Activated CD4-positive, CD25-positive, alpha-beta regulatory T cell treated with anti-CD3 and anti-CD28 coated beads, Interleukin-2, amount 50 U/mL, for 16 hours (primary cell): ENCODE data around the gene PRRG1.
"Not testable (repeated sequence)": the region's sequence is repeated elsewhere in the genome, so short reads cannot be mapped to it uniquely, and the experiment has no call there.

ENCODE experiments used
- DNase-seq: peaks from one replicate; pipeline ENCODE4 v3.0.0-alpha.2; 2020; ENCODE audit warnings: low read depth, low spot score

The PRRG1 gene

GRCh38 chrX:37470711-37471110, 121.5 kb downstream of the PRRG1 start:
- no peak for DNase-seq

DNA sequence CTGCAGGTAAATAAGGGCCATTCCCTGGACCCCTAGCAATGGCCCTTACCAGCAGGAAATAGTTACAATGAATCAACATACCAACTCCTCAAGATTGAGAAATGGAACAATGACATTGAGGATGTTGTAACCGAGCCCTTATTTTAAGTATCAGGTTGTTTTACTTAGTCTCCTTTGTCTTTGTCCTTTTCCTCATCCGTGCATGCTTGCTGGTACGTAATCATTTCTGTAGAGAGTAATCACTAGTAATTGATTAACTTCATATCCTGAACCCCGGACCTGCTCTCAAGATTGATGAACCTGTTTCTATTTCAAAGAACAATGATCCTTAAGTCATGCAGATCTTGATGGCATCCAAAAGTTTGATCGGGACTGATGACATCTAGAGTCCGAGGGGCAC, 123.7 kb downstream of the PRRG1 start:
- no peak for DNase-seq

DNA sequence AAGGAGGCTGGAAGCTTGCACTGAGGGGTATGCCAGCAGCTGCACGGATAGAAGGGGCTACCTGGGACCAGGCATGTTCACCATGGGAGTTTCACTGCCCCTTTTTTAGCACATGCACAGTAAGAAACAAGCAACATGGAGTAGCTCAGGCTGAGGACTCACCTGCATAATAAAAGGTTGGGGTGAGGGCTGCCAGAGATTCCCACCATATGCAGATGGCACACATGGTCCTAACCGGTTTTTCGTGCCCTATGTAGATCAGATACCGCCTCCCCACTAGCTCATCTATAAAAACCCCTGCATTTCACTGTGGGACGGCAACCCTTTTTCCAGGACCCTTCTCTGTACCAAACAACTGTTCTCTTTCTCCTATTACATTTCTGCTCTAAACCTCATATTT, 125.3 kb downstream of the PRRG1 start:
- no peak for DNase-seq

DNA sequence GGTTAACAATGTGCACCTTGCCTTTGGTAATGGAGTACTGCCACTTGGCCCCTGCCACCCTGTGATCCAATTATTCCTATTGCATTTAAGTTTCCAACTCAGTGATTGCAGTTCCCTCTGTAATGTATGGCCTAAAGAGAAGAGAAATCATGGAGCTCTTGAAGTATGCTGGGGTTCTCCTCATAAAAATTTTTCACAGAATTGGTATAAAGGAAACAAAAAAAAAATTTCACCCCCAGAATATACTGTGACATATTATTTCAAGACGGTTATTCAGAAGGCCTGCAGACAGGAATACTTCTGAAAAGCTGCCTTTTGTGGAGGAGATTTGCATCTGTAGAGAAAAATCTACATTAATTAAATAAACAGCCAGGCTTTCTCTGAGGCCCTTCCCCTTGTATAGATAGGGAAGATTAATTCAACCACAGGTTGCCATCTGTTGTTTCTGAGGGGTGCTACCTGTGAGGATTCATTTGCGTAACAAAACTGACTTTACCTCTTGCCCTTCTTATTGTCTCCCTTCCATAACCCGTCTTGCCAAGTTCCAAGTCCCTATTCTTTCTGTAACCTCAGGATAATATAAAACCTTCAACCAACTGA, 127.5 kb downstream of the PRRG1 start:
- no peak for DNase-seq

GRCh38 chrX:37484335-37484734, 135.2 kb downstream of the PRRG1 start:
- not testable (repeated sequence) for DNase-seq

GRCh38 chrX:37485429-37485828, 136.3 kb downstream of the PRRG1 start:
- no peak for DNase-seq

DNA sequence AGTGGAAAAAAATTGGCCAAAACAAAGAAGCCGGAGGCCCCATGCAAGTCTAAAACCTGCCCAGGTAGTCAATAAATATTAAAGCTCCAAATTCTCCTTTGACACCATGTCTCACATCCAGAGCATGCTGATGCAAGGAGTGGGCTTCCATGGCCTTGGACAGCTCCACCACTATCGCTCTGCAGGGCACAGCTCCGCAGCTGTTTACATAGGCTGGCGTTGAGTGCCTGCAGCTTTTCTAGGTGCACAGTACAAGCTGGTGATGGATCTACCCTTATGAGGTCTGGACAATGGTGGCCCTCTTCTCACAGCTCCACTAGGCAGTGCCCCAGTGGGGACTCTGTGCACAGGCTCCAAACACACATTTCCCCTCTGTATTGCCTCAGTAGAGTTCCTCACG, 138.1 kb downstream of the PRRG1 start:
- DNase-seq: no peak

GRCh38 chrX:37488323-37488722, 139.2 kb downstream of the PRRG1 start:
- DNase-seq: no peak

DNA sequence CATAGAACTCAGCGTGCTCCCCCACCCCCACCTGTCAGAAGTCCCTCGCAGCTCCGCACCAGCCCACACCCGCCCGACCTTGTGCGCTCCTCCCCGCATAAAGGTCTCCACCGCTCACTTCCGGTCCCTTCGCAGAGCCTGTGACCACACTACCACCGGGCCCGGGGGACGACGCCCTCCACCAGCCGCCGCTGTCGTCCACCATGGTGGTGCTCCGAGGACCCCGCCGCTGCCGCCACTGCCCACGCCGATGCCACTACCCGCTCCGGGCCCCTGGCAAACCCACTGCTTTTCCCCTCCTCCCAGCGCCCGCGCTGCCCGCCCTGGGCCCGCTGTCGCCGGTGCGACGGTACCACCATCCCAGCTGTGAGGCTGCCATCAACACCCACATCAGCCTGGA, 142.5 kb downstream of the PRRG1 start:
- no peak for DNase-seq

GRCh38 chrX:37495760-37496159, 146.6 kb downstream of the PRRG1 start:
- DNase-seq: not testable (repeated sequence)

GRCh38 chrX:37497126-37497525, 148.0 kb downstream of the PRRG1 start:
- DNase-seq: not testable (repeated sequence)

DNA sequence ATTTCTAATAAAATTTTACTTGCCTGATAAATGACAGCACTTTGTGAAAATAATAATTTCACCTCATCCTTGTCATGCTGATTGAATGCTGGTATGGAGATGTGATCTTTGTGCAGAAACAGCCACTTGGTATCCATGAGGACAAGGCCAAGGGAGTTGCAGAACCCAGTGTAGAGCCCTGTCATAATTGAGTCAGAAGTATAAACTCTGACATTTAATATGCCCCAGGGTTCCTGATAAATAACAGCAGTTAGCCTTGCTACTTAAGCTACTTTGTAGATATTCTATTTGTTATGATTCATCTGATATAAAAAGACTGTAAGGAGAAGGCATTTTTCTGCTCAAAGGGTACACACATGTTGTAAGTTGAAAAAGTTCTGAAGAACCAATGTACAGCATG, 149.2 kb downstream of the PRRG1 start:
- not testable (repeated sequence) for DNase-seq

- not testable (repeated sequence) for DNase-seq
Measured at GRCh38 chrX:37499649-37500048, 150.5 kb downstream of the PRRG1 start.

DNA sequence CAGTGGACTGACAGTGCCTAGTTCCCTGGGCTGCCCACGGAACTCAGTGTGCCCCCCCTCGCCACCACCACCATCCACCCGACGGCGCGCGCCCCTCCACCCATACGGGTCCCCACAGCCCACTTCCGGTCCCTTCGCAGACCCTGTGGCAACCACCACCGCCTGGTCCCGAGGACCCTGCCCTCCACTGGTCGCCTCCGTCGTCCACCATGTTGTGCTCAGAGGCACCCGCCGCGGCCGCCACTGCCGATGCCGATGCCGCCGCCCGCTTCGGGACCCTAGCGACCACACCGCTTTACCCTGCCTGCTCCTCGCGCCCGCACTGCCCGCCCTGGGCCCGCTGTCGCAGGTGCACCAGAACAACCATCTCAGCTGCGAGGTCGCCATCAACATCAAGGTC, 155.8 kb downstream of the PRRG1 start:
- no peak for DNase-seq
